IMR-90 (cell line): ENCODE data around the gene CCDC13. TPM values are rescaled to one million over a fixed set of nuclear protein-coding genes. Genes with fewer than 3 reads are reported as not detected.

Experiments
- ATAC-seq: fragments of 200-7000 bp; cut with Tn5 transposase; 2 replicates; pipeline ENCODE4 v1.9.1; 2020; ENCODE audit warnings: low read depth, mild to moderate bottlenecking, moderate library complexity
- BruUV-seq: library from RNA; stranded (reverse); fragments of 400-500 nt; replicated peaks from 2 replicates; lab custom pipeline; 2021; lab: Mats Ljungman, UMichigan
- CTCF ChIA-PET: fragments of 300-600 bp; formaldehyde crosslinking; extraction: SDS; loops from one replicate; lab custom pipeline; 2021; ENCODE audit warnings: antibody characterized with exemption; lab: Yijun Ruan, JAX
- POLR2A ChIA-PET: fragments of 300-600 bp; sonication (Branson Sonifier 250); formaldehyde crosslinking; loops from one replicate; lab custom pipeline; 2022; ENCODE audit warnings: antibody characterized with exemption; ENCODE audit not compliant: unreplicated experiment; lab: Charles Lee
- DNase-seq: peaks from one replicate; pipeline ENCODE4 v3.0.0; 2013
- H2AFZ ChIP-seq: replicated peaks from 2 replicates; pipeline ENCODE3; 2013; ENCODE audit warnings: low read length, mild to moderate bottlenecking; ENCODE audit not compliant: poor library complexity
- H2AK5ac ChIP-seq: 2 replicates; pipeline ENCODE4 v1.6.1; 2013; ENCODE audit warnings: low read depth, low read length, inconsistent platforms
- H2AK9ac ChIP-seq: replicated peaks from 2 replicates; pipeline ENCODE3; 2013; ENCODE audit warnings: mild to moderate bottlenecking, low read depth, low read length, moderate library complexity; ENCODE audit not compliant: poor library complexity
- H2BK120ac ChIP-seq: 2 replicates; pipeline ENCODE4 v1.6.1; 2013; ENCODE audit warnings: low read depth, low read length, inconsistent platforms
- H2BK15ac ChIP-seq: 3 replicates; pipeline ENCODE4 v1.6.1; 2013; ENCODE audit warnings: low read depth, low read length, inconsistent platforms
- H2BK20ac ChIP-seq: 2 replicates; pipeline ENCODE4 v1.6.1; 2013; ENCODE audit warnings: low read depth, mild to moderate bottlenecking, inconsistent platforms, low read length, moderate library complexity
- H2BK5ac ChIP-seq: 2 replicates; pipeline ENCODE4 v1.6.1; 2013; ENCODE audit warnings: mild to moderate bottlenecking, low read depth, low read length, inconsistent platforms; ENCODE audit not compliant: poor library complexity, severe bottlenecking
- H3K14ac ChIP-seq: replicated peaks from 2 replicates; pipeline ENCODE4 v1.6.1; 2013; ENCODE audit warnings: low read depth, low read length, inconsistent platforms
- H3K18ac ChIP-seq: 2 replicates; pipeline ENCODE4 v1.6.1; 2013; ENCODE audit warnings: low read depth, low read length, control low read depth
- H3K23ac ChIP-seq: 2 replicates; pipeline ENCODE4 v1.6.1; 2013; ENCODE audit warnings: low read depth, low read length, inconsistent platforms
- H3K27ac ChIP-seq: 2 replicates; pipeline ENCODE4 v1.5.1; 2013; ENCODE audit warnings: mild to moderate bottlenecking, control low read depth, low read length; ENCODE audit not compliant: insufficient read depth
- H3K27me3 ChIP-seq: 2 replicates; pipeline ENCODE4 v1.6.1; 2013; ENCODE audit warnings: low read length; ENCODE audit not compliant: control insufficient read depth, insufficient read depth
- H3K36me3 ChIP-seq: 2 replicates; pipeline ENCODE4 v1.6.1; 2013; ENCODE audit warnings: low read length, mixed read lengths; ENCODE audit not compliant: control insufficient read depth, insufficient read depth
- H3K4ac ChIP-seq: 2 replicates; pipeline ENCODE4 v1.6.1; 2013; ENCODE audit warnings: low read depth, low read length, inconsistent platforms
- H3K4me1 ChIP-seq: 2 replicates; pipeline ENCODE4 v1.6.1; 2013; ENCODE audit warnings: low read length, mixed read lengths; ENCODE audit not compliant: control insufficient read depth, insufficient read depth
- H3K4me2 ChIP-seq: 2 replicates; pipeline ENCODE4 v1.6.1; 2013; ENCODE audit warnings: low read depth, mild to moderate bottlenecking, control low read depth, low read length, moderate library complexity
- H3K4me3 ChIP-seq: 2 replicates; pipeline ENCODE4 v1.5.1; 2013; ENCODE audit warnings: low read depth, mild to moderate bottlenecking, control low read depth, low read length, moderate library complexity; ENCODE audit not compliant: insufficient read depth
- H3K56ac ChIP-seq: 2 replicates; pipeline ENCODE4 v1.6.1; 2013; ENCODE audit warnings: low read length, inconsistent platforms; ENCODE audit not compliant: insufficient read depth; ENCODE audit errors: extremely low read depth
- H3K79me1 ChIP-seq, 2 experiments: 2 replicates each; pipeline ENCODE4 v1.6.1; 2013; ENCODE audit warnings: low read length in 2 of 2, inconsistent platforms in 1 of 2, low read depth in 1 of 2
- H3K9ac ChIP-seq: 2 replicates; pipeline ENCODE4 v1.6.1; 2013; ENCODE audit warnings: low read depth, low read length, control low read depth
- H3K9me1 ChIP-seq: 2 replicates; pipeline ENCODE4 v1.6.1; 2013; ENCODE audit warnings: low read length, inconsistent platforms; ENCODE audit not compliant: insufficient read depth
- H3K9me3 ChIP-seq: 2 replicates; pipeline ENCODE4 v1.6.1; 2013; ENCODE audit warnings: low read length; ENCODE audit not compliant: control insufficient read depth, insufficient read depth
- H4K20me1 ChIP-seq: 2 replicates; pipeline ENCODE4 v1.6.1; 2013; ENCODE audit warnings: low read length, inconsistent platforms; ENCODE audit not compliant: insufficient read depth
- H4K5ac ChIP-seq: 2 replicates; pipeline ENCODE4 v1.6.1; 2013; ENCODE audit warnings: mild to moderate bottlenecking, low read depth, low read length, control low read depth
- H4K8ac ChIP-seq, 2 experiments: 2 replicates each; pipeline ENCODE4 v1.6.1; 2013; ENCODE audit warnings: low read depth in 2 of 2, low read length in 2 of 2, control low read depth in 1 of 2, inconsistent platforms in 1 of 2
- H4K91ac ChIP-seq: 2 replicates; pipeline ENCODE4 v1.6.1; 2013; ENCODE audit warnings: low read depth, low read length, inconsistent platforms; ENCODE audit not compliant: insufficient read depth
- BHLHE40 ChIP-seq: fragments of 150-350 bp; IDR thresholded peaks from 2 replicates; pipeline ENCODE4 v1.6.1; 2016; ENCODE audit warnings: mild to moderate bottlenecking, low read depth, low read length
- CTCF ChIP-seq: conservative IDR thresholded peaks from 2 replicates; pipeline ENCODE4 v1.5.1; 2012; ENCODE audit warnings: mild to moderate bottlenecking, low read depth, low read length, improper control_type of control experiment
- ELK1 ChIP-seq: fragments of 150-350 bp; IDR thresholded peaks from 2 replicates; pipeline ENCODE4 v1.6.1; 2016; ENCODE audit warnings: low read depth, mild to moderate bottlenecking, low read length, moderate library complexity, borderline replicate concordance
- FOS ChIP-seq: fragments of 150-350 bp; IDR thresholded peaks from 2 replicates; pipeline ENCODE4 v1.6.1; 2016; ENCODE audit warnings: low read depth, low read length
- MAFK ChIP-seq: IDR thresholded peaks from 2 replicates; pipeline ENCODE4 v1.6.1; 2012; ENCODE audit warnings: low read depth, low read length, improper control_type of control experiment
- MAZ ChIP-seq: IDR thresholded peaks from 2 replicates; pipeline ENCODE4 v1.6.1; 2012; ENCODE audit warnings: low read depth, mild to moderate bottlenecking, low read length, improper control_type of control experiment, moderate library complexity, borderline replicate concordance
- MXI1 ChIP-seq: IDR thresholded peaks from 2 replicates; pipeline ENCODE4 v1.6.1; 2012; ENCODE audit warnings: low read depth, mild to moderate bottlenecking, low read length, moderate library complexity, borderline replicate concordance
- NFE2L2 ChIP-seq: fragments of 150-350 bp; IDR thresholded peaks from 2 replicates; pipeline ENCODE4 v1.6.1; 2016; ENCODE audit warnings: low read depth, mild to moderate bottlenecking, low read length
- RCOR1 ChIP-seq: IDR thresholded peaks from 2 replicates; pipeline ENCODE4 v1.6.1; 2012; ENCODE audit warnings: mild to moderate bottlenecking, low read length, improper control_type of control experiment; ENCODE audit not compliant: insufficient replicate concordance
- RFX5 ChIP-seq: IDR thresholded peaks from 2 replicates; pipeline ENCODE4 v1.8.0; 2012; ENCODE audit warnings: low read depth, mild to moderate bottlenecking, low read length, moderate library complexity
- SMC3 ChIP-seq: fragments of 150-350 bp; IDR thresholded peaks from 2 replicates; pipeline ENCODE4 v1.6.1; 2016; ENCODE audit warnings: low read depth, mild to moderate bottlenecking, antibody characterized with exemption, low read length, moderate library complexity
- USF2 ChIP-seq: fragments of 150-350 bp; IDR thresholded peaks from 2 replicates; pipeline ENCODE4 v1.6.1; 2017; ENCODE audit warnings: mild to moderate bottlenecking, antibody characterized with exemption, low read length, low read depth
- WGBS, 2 experiments: methylation state at CpG; one replicate each; pipeline versions ENCODE4 v1.1.5 to v1.1.7; 2013; ENCODE audit warnings: missing lambda C conversion rate in 2 of 2; ENCODE audit not compliant: insufficient read length in 1 of 2; ENCODE audit errors: extremely low coverage in 2 of 2; 5-methylcytosine and 5-hydroxymethylcytosine counted together
- dilution Hi-C: fragments of 300-500 bp; cut with HindIII; formaldehyde crosslinking; loops from one replicate; pipeline ENCODE4 v1.14.3; 2018; ENCODE audit warnings: low sequenced_read_pairs; ENCODE audit not compliant: unreplicated experiment
- in situ Hi-C: fragments of 300-500 bp; cut with MboI; formaldehyde crosslinking; loops from 3 replicates; pipeline ENCODE4 v1.14.3; 2019; ENCODE audit warnings: low sequenced_read_pairs, inconsistent platforms, mixed read lengths
- intact Hi-C: fragments of 100-400 bp; cut with micrococcal nuclease; formaldehyde crosslinking; loops from 2 replicates; pipeline ENCODE4 v1.10.0; 2022
- polyA plus RNA-seq, 3 experiments: library from polyadenylated mRNA; depleted of rRNA; stranded (reverse); fragments of >200 nt; gene quantifications; 2 replicates each; pipeline ENCODE4 v1.2.3, GENCODE V29; 2012; ENCODE audit warnings: low replicate concordance in 1 of 3
- total RNA-seq: library from RNA; depleted of rRNA; stranded (reverse); fragments of >200 nt; gene quantifications from 2 replicates; pipeline ENCODE4 v1.2.3, GENCODE V29; 2012

Gene CCDC13
- total and polyA plus RNA-seq, 2 of the 4 experiments (the other 2 are of a cell fraction): 0.18 to 0.19 TPM

- Histone ChIP-seq H2BK15ac (no peak overlapping the region), H3K4ac (no peak overlapping the region), H2BK120ac (no peak overlapping the region), H4K91ac (no peak overlapping the region), H2AK9ac (no peak overlapping the region), H3K4me1 (no peaks in the 10 kb centered on the region), H3K4me3 (no peak overlapping the region), H4K20me1 (peaks cover 5% of the 10 kb centered on the region), H3K9me1 (no peaks in the 10 kb centered on the region; the same call in 1 of the 2 replicates), H3K36me3 (peaks cover 8% of the 10 kb centered on the region), H2AK5ac (no peak overlapping the region), H4K5ac (no peak overlapping the region), H3K79me1 (peaks cover 16 to 40% of the 10 kb centered on the region in 2 experiments), H3K9ac (no peak overlapping the region), H3K14ac (no peak overlapping the region), H3K4me2 (no peak overlapping the region), H2BK5ac (no peak overlapping the region), H3K23ac (no peak overlapping the region; the same call in 1 of the 2 replicates), H2BK20ac (no peak overlapping the region), H3K56ac (no peak overlapping the region), H4K8ac (no peak overlapping the region), H3K18ac (no peak overlapping the region), H3K9me3 (no peaks in the 10 kb centered on the region), H3K27ac (no peak overlapping the region), H2AFZ (no peak overlapping the region), H3K27me3 (no peaks in the 10 kb centered on the region)
- intact Hi-C loops (no loop called here), in situ Hi-C loops (no loop called here), dilution Hi-C loops (no loop called here)
- ChIA-PET POLR2A (no interaction called here), CTCF (interaction anchor here (0.6 to 1.0 kb wide), 2 partner anchors 16 to 81 kb away, joined by 3 to 4 read pairs; no protein-coding TSS in a partner anchor)
- DNase-seq (no peak), ATAC-seq (no peak)
- TF ChIP-seq CTCF: no peak
- no peak for TF ChIP-seq RCOR1
- no peak for TF ChIP-seq RFX5
- TF ChIP-seq MAZ: no peak
- TF ChIP-seq FOS: no peak
- no peak for TF ChIP-seq MXI1
- no peak for TF ChIP-seq BHLHE40
- no peak for TF ChIP-seq MAFK
- TF ChIP-seq ELK1: no peak
- TF ChIP-seq SMC3: no peak
- no peak for TF ChIP-seq NFE2L2
- TF ChIP-seq USF2: no peak
- BruUV-seq: no TSS peak
- WGBS, 2 experiments: no CpG with 5 or more reads among the region's 2 CpGs
Measured at GRCh38 chr3:42795621-42796181, 22.6 kb upstream of the CCDC13 start.
